HepG2 (cell line): ENCODE measurements around the gene ANKRD29. TPM values are rescaled to one million over a fixed set of nuclear protein-coding genes. Genes with fewer than 3 reads are reported as not detected.

Source experiments
- CC2D1A ChIP-seq: sonication (generic); formaldehyde crosslinking; IDR thresholded peaks from 2 replicates; pipeline ENCODE4 v1.8.1; 2023; ENCODE audit warnings: mild to moderate bottlenecking, missing genetic modification reagents
- EP300 ChIP-seq, 3 experiments: sonication (generic) in 1 of 3; formaldehyde crosslinking in 1 of 3; IDR thresholded peaks; 2 replicates each; pipeline versions ENCODE4 v1.5.1 to v1.6.1; 2011 to 2020; ENCODE audit warnings: low read depth in 2 of 3, low read length in 2 of 3, borderline replicate concordance in 1 of 3, improper control_type of control experiment in 1 of 3, mild to moderate bottlenecking in 1 of 3, missing genetic modification reagents in 1 of 3, moderate library complexity in 1 of 3
- KLF15 ChIP-seq: sonication (generic); formaldehyde crosslinking; IDR thresholded peaks from 2 replicates; pipeline ENCODE4 v1.8.1; 2023; ENCODE audit warnings: borderline replicate concordance, mild to moderate bottlenecking, inconsistent platforms, missing genetic modification reagents, mixed read lengths
- RBFOX2 ChIP-seq: fragments of 200-400 bp; formaldehyde crosslinking; IDR thresholded peaks from 2 replicates; pipeline ENCODE4 v1.6.1; 2017; ENCODE audit warnings: low read depth, mild to moderate bottlenecking, low read length
- RORA ChIP-seq: sonication (generic); formaldehyde crosslinking; IDR thresholded peaks from 2 replicates; pipeline ENCODE4 v1.5.0; 2020; ENCODE audit warnings: mild to moderate bottlenecking, missing genetic modification reagents, moderate library complexity
- SKI ChIP-seq: fragments of 450-650 bp; IDR thresholded peaks from one replicate; pipeline ENCODE4 v1.6.1; 2018; ENCODE audit warnings: mild to moderate bottlenecking; ENCODE audit not compliant: partially characterized antibody
- SOX13 ChIP-seq, 3 experiments: fragments of 450-650 bp in 1 of 3; sonication (generic) in 1 of 3; formaldehyde crosslinking in 1 of 3; IDR thresholded peaks in 2 of 3; conservative IDR thresholded peaks in 1 of 3; 2 replicates each; pipeline versions ENCODE4 v1.5.0 to v1.6.1; 2016 to 2020; ENCODE audit warnings: antibody characterized with exemption in 1 of 3, mild to moderate bottlenecking in 1 of 3, missing compliant biosample characterization in 1 of 3, missing genetic modification reagents in 1 of 3, moderate library complexity in 1 of 3
- ZNF354B ChIP-seq: sonication (generic); formaldehyde crosslinking; IDR thresholded peaks from 2 replicates; pipeline ENCODE4 v1.8.0; 2022; ENCODE audit warnings: mild to moderate bottlenecking, missing genetic modification reagents
- ZNF382 ChIP-seq: sonication (generic); formaldehyde crosslinking; IDR thresholded peaks from 2 replicates; pipeline ENCODE4 v1.5.0; 2020; ENCODE audit warnings: missing genetic modification reagents, mild to moderate bottlenecking, borderline replicate concordance
- ZNF558 ChIP-seq: sonication (generic); formaldehyde crosslinking; IDR thresholded peaks from 2 replicates; pipeline ENCODE4 v1.9.0; 2022; ENCODE audit warnings: mild to moderate bottlenecking, missing genetic modification reagents, borderline replicate concordance
- ZNF569 ChIP-seq: sonication (generic); formaldehyde crosslinking; IDR thresholded peaks from 2 replicates; pipeline ENCODE4 v1.5.0; 2020; ENCODE audit warnings: mild to moderate bottlenecking, missing genetic modification reagents, moderate library complexity, borderline replicate concordance
- ZNF616 ChIP-seq: sonication (generic); formaldehyde crosslinking; IDR thresholded peaks from 2 replicates; pipeline ENCODE4 v1.5.0; 2020; ENCODE audit warnings: low read depth, mild to moderate bottlenecking, missing genetic modification reagents
- ZNF747 ChIP-seq: sonication (generic); formaldehyde crosslinking; IDR thresholded peaks from 2 replicates; pipeline ENCODE4 v1.8.1; 2023; ENCODE audit warnings: missing genetic modification reagents, mild to moderate bottlenecking, borderline replicate concordance
- polyA plus RNA-seq, 8 experiments: library from polyadenylated mRNA; depleted of rRNA in 3 of 8; stranded (reverse) in 7 of 8; unstranded in 1 of 8; fragments of >200 nt; fragmentation: Illumina TruSeq in 4 of 8; extraction: Trizol in 4 of 8; gene quantifications; 2 replicates each; pipeline versions ENCODE4 v1.2.1 to v1.2.3, GENCODE V29; 2011 to 2016; ENCODE audit warnings: low read depth in 4 of 8, missing spikeins in 1 of 8, mixed read lengths in 1 of 8; ENCODE audit not compliant: insufficient read depth in 1 of 8
- total RNA-seq, 5 experiments: library from RNA; depleted of rRNA; stranded (reverse); fragments of >200 nt; fragmentation: Illumina TruSeq; extraction: Trizol; gene quantifications; 2 replicates each; pipeline ENCODE4 v1.2.3, GENCODE V29; 2016; ENCODE audit warnings: low read depth in 1 of 5
- TF ChIP-seq, protein P1 (sequence below): sonication (generic); formaldehyde crosslinking; IDR thresholded peaks from 2 replicates; pipeline ENCODE4 v1.5.1; 2020; ENCODE audit warnings: mild to moderate bottlenecking, missing genetic modification reagents, moderate library complexity
- TF ChIP-seq, protein P2 (sequence below): sonication (generic); formaldehyde crosslinking; IDR thresholded peaks from 2 replicates; pipeline ENCODE4 v1.4.0; 2020; ENCODE audit warnings: missing genetic modification reagents, borderline replicate concordance
- TF ChIP-seq, protein P3 (sequence below): sonication (generic); formaldehyde crosslinking; conservative IDR thresholded peaks from 2 replicates; pipeline ENCODE4 v1.4.0; 2020; ENCODE audit warnings: missing genetic modification reagents
- TF ChIP-seq, protein P4 (sequence below): sonication (generic); formaldehyde crosslinking; IDR thresholded peaks from 2 replicates; pipeline ENCODE4 v1.8.0; 2022; ENCODE audit warnings: mild to moderate bottlenecking, missing genetic modification reagents, moderate library complexity

ANKRD29 gene
- total and polyA plus RNA-seq, 2 of the 13 experiments (the other 11 are each of a cell fraction or from before 2014, with no cell fraction given) = not detected

DNA sequence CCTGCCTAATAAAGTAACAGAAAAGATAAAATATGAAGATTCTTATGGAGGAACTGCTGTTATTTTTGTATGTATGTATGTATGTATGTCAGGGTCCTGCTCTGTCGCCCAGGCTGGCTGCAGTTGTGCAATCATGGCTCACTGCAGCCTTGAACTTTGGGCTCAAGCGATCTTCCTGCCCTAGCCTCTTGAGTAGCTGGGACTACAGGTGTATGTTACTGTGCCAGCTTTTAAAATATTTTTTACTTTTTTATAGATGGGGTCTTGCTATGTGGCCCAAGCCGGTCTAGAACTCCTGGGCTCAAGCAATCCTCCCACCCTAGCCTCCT lies 26.7 kb downstream of the ANKRD29 start (continued):
- no peak for TF ChIP-seq RORA (CRISPR knock-in tag)
- no peak for TF ChIP-seq ZNF558
- no peak for TF ChIP-seq KLF15
- peak; percentile 7 for TF ChIP-seq SKI
- TF ChIP-seq ZNF569 (CRISPR knock-in tag) = no peak
- TF ChIP-seq ZNF382 (CRISPR knock-in tag) = no peak
- no peak for TF ChIP-seq ZNF354B (CRISPR knock-in tag)
- TF ChIP-seq RBFOX2 = no peak
- TF ChIP-seq EP300 (IDR thresholded peaks at IDR 0.05; ENCODE audit: low read depth in 2 of 2, low read length in 2 of 2) = peak in 1 of 2 experiments; percentile 21; a peak in 1 of 4 replicates
- no peak for TF ChIP-seq EP300 (CRISPR knock-in tag; IDR thresholded peaks at IDR 0.05; ENCODE audit: borderline replicate concordance)
- TF ChIP-seq, protein P1, sequence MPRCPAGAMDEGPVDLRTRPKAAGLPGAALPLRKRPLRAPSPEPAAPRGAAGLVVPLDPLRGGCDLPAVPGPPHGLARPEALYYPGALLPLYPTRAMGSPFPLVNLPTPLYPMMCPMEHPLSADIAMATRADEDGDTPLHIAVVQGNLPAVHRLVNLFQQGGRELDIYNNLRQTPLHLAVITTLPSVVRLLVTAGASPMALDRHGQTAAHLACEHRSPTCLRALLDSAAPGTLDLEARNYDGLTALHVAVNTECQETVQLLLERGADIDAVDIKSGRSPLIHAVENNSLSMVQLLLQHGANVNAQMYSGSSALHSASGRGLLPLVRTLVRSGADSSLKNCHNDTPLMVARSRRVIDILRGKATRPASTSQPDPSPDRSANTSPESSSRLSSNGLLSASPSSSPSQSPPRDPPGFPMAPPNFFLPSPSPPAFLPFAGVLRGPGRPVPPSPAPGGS = no peak
- TF ChIP-seq CC2D1A = no peak
- TF ChIP-seq, protein P2, sequence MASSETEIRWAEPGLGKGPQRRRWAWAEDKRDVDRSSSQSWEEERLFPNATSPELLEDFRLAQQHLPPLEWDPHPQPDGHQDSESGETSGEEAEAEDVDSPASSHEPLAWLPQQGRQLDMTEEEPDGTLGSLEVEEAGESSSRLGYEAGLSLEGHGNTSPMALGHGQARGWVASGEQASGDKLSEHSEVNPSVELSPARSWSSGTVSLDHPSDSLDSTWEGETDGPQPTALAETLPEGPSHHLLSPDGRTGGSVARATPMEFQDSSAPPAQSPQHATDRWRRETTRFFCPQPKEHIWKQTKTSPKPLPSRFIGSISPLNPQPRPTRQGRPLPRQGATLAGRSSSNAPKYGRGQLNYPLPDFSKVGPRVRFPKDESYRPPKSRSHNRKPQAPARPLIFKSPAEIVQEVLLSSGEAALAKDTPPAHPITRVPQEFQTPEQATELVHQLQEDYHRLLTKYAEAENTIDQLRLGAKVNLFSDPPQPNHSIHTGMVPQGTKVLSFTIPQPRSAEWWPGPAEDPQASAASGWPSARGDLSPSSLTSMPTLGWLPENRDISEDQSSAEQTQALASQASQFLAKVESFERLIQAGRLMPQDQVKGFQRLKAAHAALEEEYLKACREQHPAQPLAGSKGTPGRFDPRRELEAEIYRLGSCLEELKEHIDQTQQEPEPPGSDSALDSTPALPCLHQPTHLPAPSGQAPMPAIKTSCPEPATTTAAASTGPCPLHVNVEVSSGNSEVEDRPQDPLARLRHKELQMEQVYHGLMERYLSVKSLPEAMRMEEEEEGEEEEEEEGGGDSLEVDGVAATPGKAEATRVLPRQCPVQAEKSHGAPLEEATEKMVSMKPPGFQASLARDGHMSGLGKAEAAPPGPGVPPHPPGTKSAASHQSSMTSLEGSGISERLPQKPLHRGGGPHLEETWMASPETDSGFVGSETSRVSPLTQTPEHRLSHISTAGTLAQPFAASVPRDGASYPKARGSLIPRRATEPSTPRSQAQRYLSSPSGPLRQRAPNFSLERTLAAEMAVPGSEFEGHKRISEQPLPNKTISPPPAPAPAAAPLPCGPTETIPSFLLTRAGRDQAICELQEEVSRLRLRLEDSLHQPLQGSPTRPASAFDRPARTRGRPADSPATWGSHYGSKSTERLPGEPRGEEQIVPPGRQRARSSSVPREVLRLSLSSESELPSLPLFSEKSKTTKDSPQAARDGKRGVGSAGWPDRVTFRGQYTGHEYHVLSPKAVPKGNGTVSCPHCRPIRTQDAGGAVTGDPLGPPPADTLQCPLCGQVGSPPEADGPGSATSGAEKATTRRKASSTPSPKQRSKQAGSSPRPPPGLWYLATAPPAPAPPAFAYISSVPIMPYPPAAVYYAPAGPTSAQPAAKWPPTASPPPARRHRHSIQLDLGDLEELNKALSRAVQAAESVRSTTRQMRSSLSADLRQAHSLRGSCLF (CRISPR knock-in tag) = no peak
- no peak for TF ChIP-seq ZNF616 (CRISPR knock-in tag)
- TF ChIP-seq, protein P3, sequence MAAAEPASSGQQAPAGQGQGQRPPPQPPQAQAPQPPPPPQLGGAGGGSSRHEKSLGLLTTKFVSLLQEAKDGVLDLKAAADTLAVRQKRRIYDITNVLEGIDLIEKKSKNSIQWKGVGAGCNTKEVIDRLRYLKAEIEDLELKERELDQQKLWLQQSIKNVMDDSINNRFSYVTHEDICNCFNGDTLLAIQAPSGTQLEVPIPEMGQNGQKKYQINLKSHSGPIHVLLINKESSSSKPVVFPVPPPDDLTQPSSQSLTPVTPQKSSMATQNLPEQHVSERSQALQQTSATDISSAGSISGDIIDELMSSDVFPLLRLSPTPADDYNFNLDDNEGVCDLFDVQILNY (CRISPR knock-in tag) = no peak
- no peak for TF ChIP-seq ZNF747 (CRISPR knock-in tag)
- TF ChIP-seq SOX13 (IDR thresholded peaks at IDR 0.05) = 0 out of 2 replicates have a peak, but pooled peaks have one; percentile 21
- no peak for TF ChIP-seq SOX13 (CRISPR knock-in tag; conservative IDR thresholded peaks at IDR 0.05 in 1 of 2, IDR thresholded peaks at IDR 0.05 in 1 of 2)
- TF ChIP-seq, protein P4, sequence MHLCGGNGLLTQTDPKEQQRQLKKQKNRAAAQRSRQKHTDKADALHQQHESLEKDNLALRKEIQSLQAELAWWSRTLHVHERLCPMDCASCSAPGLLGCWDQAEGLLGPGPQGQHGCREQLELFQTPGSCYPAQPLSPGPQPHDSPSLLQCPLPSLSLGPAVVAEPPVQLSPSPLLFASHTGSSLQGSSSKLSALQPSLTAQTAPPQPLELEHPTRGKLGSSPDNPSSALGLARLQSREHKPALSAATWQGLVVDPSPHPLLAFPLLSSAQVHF = no peak
